Measurements from ENCODE around the gene ICOS. TPM values are rescaled to one million over a fixed set of nuclear protein-coding genes. Genes with fewer than 3 reads are reported as not detected.

The ICOS gene
- total RNA-seq, 1 experiment from 2014 or later = not detected

- H3K36me3 Mint-ChIP-seq (ENCODE audit: insufficient read depth in 1 of 3, low read depth in 3 of 3) = no peaks in the 10 kb centered on the region
- H3K14ac ChIP-seq (ENCODE audit: insufficient read depth, low read length) = no peak overlapping the region
- no peak overlapping the region for H3K4me3 Mint-ChIP-seq
- H3K56ac ChIP-seq (ENCODE audit: insufficient read length, low read depth, low read length) = no peak overlapping the region
- no peaks in the 10 kb centered on the region for H4K20me1 ChIP-seq (ENCODE audit: control insufficient read depth, insufficient read depth, insufficient read length)
- H4K91ac ChIP-seq (ENCODE audit: insufficient read length, low read depth, low read length) = no peak overlapping the region
- no peak overlapping the region for H2BK12ac ChIP-seq (ENCODE audit: insufficient read length, low read depth, low read length)
- no peak for TF ChIP-seq CTCF (conservative IDR thresholded peaks at IDR 0.05)
- H3K4me1 ChIP-seq (ENCODE audit: insufficient read depth, low read length) = no peaks in the 10 kb centered on the region
- H3K79me2 ChIP-seq (ENCODE audit: insufficient read depth, low read length) = no peaks in the 10 kb centered on the region
- H3K27ac ChIP-seq (ENCODE audit: insufficient read length, low read depth, low read length) = no peak overlapping the region
- no peak for DNase-seq
- no peak overlapping the region for H2BK5ac ChIP-seq (ENCODE audit: insufficient read length, low read length)
- H3K27me3 Mint-ChIP-seq (ENCODE audit: low read depth) = no peaks in the 10 kb centered on the region
- H4K5ac ChIP-seq (ENCODE audit: insufficient read length, low read depth, low read length) = no peak overlapping the region
- H3K79me1 ChIP-seq (ENCODE audit: insufficient read depth, low read depth, low read length, poor library complexity, severe bottlenecking) = no peaks in the 10 kb centered on the region
- peaks cover 0 to 2% of the 10 kb centered on the region in 2 experiments; a peak in 1 of 5 replicates for H3K9me3 Mint-ChIP-seq
- no peak overlapping the region for H4K8ac ChIP-seq (replicated peaks; ENCODE audit: insufficient read length, low read depth, low read length)
- no peak overlapping the region for H3T11ph ChIP-seq (ENCODE audit: low read length)
- no peak overlapping the region for H3K9ac ChIP-seq (ENCODE audit: extremely low read depth, insufficient read length, low read length)
- H3K23me2 ChIP-seq (ENCODE audit: insufficient read length, low read depth, low read length, poor library complexity, severe bottlenecking) = no peaks in the 10 kb centered on the region
- no CpG with 5 or more reads among the region's 7 CpGs for WGBS (ENCODE audit: extremely low coverage, insufficient read length, low lambda C conversion rate)
- H2BK15ac ChIP-seq (ENCODE audit: low read depth, low read length) = no peak overlapping the region
- no peak overlapping the region for H2AK5ac ChIP-seq (ENCODE audit: insufficient read length, low read length)
- H3K4me2 ChIP-seq (ENCODE audit: insufficient read depth, insufficient read length, low read length) = no peak overlapping the region
- no peaks in the 10 kb centered on the region for H3K9me3 ChIP-seq (ENCODE audit: control insufficient read depth, low read depth, low read length)
- H3K4me1 Mint-ChIP-seq = peaks cover 3 to 5% of the 10 kb centered on the region in 2 experiments
- no peak overlapping the region for H2BK20ac ChIP-seq (ENCODE audit: low read depth, low read length, poor library complexity, severe bottlenecking)
- H2BK120ac ChIP-seq (ENCODE audit: low read depth, low read length, poor library complexity, severe bottlenecking) = no peak overlapping the region
- no peak overlapping the region for H3K23ac ChIP-seq (ENCODE audit: insufficient read length, low read depth, low read length)
- H2AFZ ChIP-seq (ENCODE audit: low read length) = no peak overlapping the region
- H3K18ac ChIP-seq (ENCODE audit: insufficient read length, low read depth, low read length) = no peak overlapping the region
- no peak overlapping the region for H3K4ac ChIP-seq (ENCODE audit: low read depth, low read length)
- no peaks in the 10 kb centered on the region for H3K27me3 ChIP-seq (ENCODE audit: insufficient read depth, low read length)
- H3K27ac Mint-ChIP-seq = no peak overlapping the region
Observed at GRCh38 chr2:203893840-203894239, 42.7 kb upstream of the ICOS start.
